WTC11 (cell line): ENCODE results near the gene VWA7. TPM values are rescaled to one million over a fixed set of nuclear protein-coding genes. Genes with fewer than 3 reads are reported as not detected.

Experiments used
- ATAC-seq: fragments of 200-7000 bp; cut with Tn5 transposase; 2 replicates; pipeline ENCODE4 v1.10.0; 2021; ENCODE audit warnings: mild to moderate bottlenecking, moderate library complexity
- CTCF ChIA-PET: fragments of 300-600 bp; sonication (Branson Sonifier 250); formaldehyde crosslinking; loops from one replicate; lab custom pipeline; 2021; ENCODE audit warnings: antibody characterized with exemption; lab: Charles Lee
- POLR2A ChIA-PET: fragments of 350-600 bp; sonication (Branson Sonifier 250); formaldehyde crosslinking; loops from one replicate; lab custom pipeline; 2021; ENCODE audit warnings: antibody characterized with exemption; lab: Charles Lee
- DNase-seq: peaks from one replicate; pipeline ENCODE4 v3.0.0; 2021; ENCODE audit warnings: low spot score
- H3K27ac Mint-ChIP-seq: 2 replicates; pipeline ENCODE4 v1.8.0; 2021; ENCODE audit warnings: mixed read lengths
- H3K27me3 Mint-ChIP-seq: 2 replicates; pipeline ENCODE4 v1.8.0; 2021; ENCODE audit warnings: low read depth, mild to moderate bottlenecking, moderate library complexity, mixed read lengths
- H3K36me3 Mint-ChIP-seq: 2 replicates; pipeline ENCODE4 v1.8.0; 2021; ENCODE audit warnings: mixed read lengths
- H3K4me1 Mint-ChIP-seq: 2 replicates; pipeline ENCODE4 v1.8.0; 2022; ENCODE audit warnings: mixed read lengths
- H3K4me3 Mint-ChIP-seq: 2 replicates; pipeline ENCODE4 v1.8.0; 2021; ENCODE audit warnings: mild to moderate bottlenecking, moderate library complexity, mixed read lengths
- H3K9me3 Mint-ChIP-seq: 2 replicates; pipeline ENCODE4 v1.8.0; 2021; ENCODE audit warnings: mixed read lengths
- ATF1 ChIP-seq: sonication (generic); formaldehyde crosslinking; IDR thresholded peaks from 2 replicates; pipeline ENCODE4 v1.8.1; 2023; ENCODE audit warnings: mild to moderate bottlenecking, moderate library complexity, missing genetic modification reagents
- CBFB ChIP-seq: sonication (generic); formaldehyde crosslinking; IDR thresholded peaks from 2 replicates; pipeline ENCODE4 v1.8.1; 2022; ENCODE audit warnings: mild to moderate bottlenecking, low read depth, missing genetic modification reagents
- CREB1 ChIP-seq: sonication (generic); formaldehyde crosslinking; IDR thresholded peaks from 2 replicates; pipeline ENCODE4 v1.8.0; 2023; ENCODE audit warnings: mild to moderate bottlenecking, missing genetic modification reagents
- ELF4 ChIP-seq: sonication (generic); formaldehyde crosslinking; IDR thresholded peaks from 2 replicates; pipeline ENCODE4 v1.8.1; 2022; ENCODE audit warnings: low read depth, mild to moderate bottlenecking, moderate library complexity, missing genetic modification reagents
- EMX1 ChIP-seq: fragments of 250-450 bp; sonication (Bioruptor Pico); IDR thresholded peaks from 2 replicates; pipeline ENCODE4 v1.8.0; 2021; ENCODE audit warnings: mild to moderate bottlenecking
- FOXP4 ChIP-seq: sonication (generic); formaldehyde crosslinking; IDR thresholded peaks from 2 replicates; pipeline ENCODE4 v1.8.0; 2022; ENCODE audit warnings: mild to moderate bottlenecking, missing genetic modification reagents
- GRHL2 ChIP-seq: fragments of 250-450 bp; sonication (Bioruptor Pico); IDR thresholded peaks from 2 replicates; pipeline ENCODE4 v1.8.0; 2022; ENCODE audit warnings: mild to moderate bottlenecking, moderate library complexity; ENCODE audit not compliant: insufficient replicate concordance, severe bottlenecking
- MLX ChIP-seq: sonication (generic); formaldehyde crosslinking; IDR thresholded peaks from 2 replicates; pipeline ENCODE4 v1.8.1; 2023; ENCODE audit warnings: mild to moderate bottlenecking, missing genetic modification reagents, moderate library complexity
- SMAD3 ChIP-seq: sonication (generic); formaldehyde crosslinking; IDR thresholded peaks from 2 replicates; pipeline ENCODE4 v1.8.0; 2022; ENCODE audit warnings: missing genetic modification reagents, mild to moderate bottlenecking, borderline replicate concordance
- TCF7 ChIP-seq: sonication (generic); formaldehyde crosslinking; IDR thresholded peaks from 2 replicates; pipeline ENCODE4 v1.8.0; 2022; ENCODE audit warnings: mild to moderate bottlenecking, low read depth, missing genetic modification reagents, moderate library complexity
- ZMAT4 ChIP-seq: fragments of 250-450 bp; sonication (Bioruptor Pico); IDR thresholded peaks from 2 replicates; pipeline ENCODE4 v1.9.0; 2021; ENCODE audit warnings: mild to moderate bottlenecking
- ZNF232 ChIP-seq: sonication (generic); formaldehyde crosslinking; IDR thresholded peaks from 2 replicates; pipeline ENCODE4 v1.8.0; 2022; ENCODE audit warnings: mild to moderate bottlenecking, missing genetic modification reagents
- ZNF423 ChIP-seq: fragments of 250-450 bp; sonication (Bioruptor Pico); IDR thresholded peaks from 2 replicates; pipeline ENCODE4 v2.1.2; 2022; ENCODE audit warnings: mild to moderate bottlenecking, moderate library complexity
- ZNF532 ChIP-seq: fragments of 250-450 bp; sonication (Bioruptor Pico); IDR thresholded peaks from 2 replicates; pipeline ENCODE4 v1.9.0; 2021; ENCODE audit warnings: mild to moderate bottlenecking, borderline replicate concordance
- total RNA-seq: library from RNA; stranded (reverse); gene quantifications from 3 replicates; pipeline ENCODE4 v1.2.3, GENCODE V29; 2021
- TF ChIP-seq, protein P1 (sequence below): sonication (generic); formaldehyde crosslinking; IDR thresholded peaks from 2 replicates; pipeline ENCODE4 v1.8.1; 2023; ENCODE audit warnings: mild to moderate bottlenecking, moderate library complexity, missing genetic modification reagents
- TF ChIP-seq, protein P2 (sequence below): sonication (generic); formaldehyde crosslinking; IDR thresholded peaks from 2 replicates; pipeline ENCODE4 v1.8.1; 2022; ENCODE audit warnings: mild to moderate bottlenecking, missing genetic modification reagents, moderate library complexity, borderline replicate concordance
- TF ChIP-seq, protein P3 (sequence below): fragments of 250-450 bp; sonication (Bioruptor Pico); conservative IDR thresholded peaks from 2 replicates; pipeline ENCODE4 v1.9.0; 2021; ENCODE audit warnings: mild to moderate bottlenecking

Gene VWA7
- total RNA-seq, 1 experiment from 2014 or later, result 1.8 TPM

DNA sequence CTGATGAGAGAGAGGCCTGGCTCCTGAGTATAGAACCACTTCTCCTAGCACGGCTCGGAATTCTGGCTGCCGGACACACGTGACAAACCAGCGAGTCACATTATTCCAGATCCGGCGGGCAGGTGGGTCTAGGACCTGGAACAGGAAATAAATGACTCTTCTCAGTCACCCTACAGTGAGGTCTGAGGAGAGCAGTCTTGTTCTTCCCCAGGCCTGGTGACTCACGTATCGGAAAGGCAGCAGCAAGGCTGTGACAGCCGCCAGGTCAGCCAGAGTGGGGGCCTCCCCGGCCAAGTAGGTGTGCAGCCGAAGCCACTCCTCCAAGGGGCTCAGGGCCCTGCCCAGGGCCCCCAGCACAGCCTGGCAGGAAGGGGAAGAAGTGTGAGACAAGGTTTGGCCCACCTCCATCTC is 15.6 kb upstream of the VWA7 start:
- H3K4me1 Mint-ChIP-seq, result peaks cover 9% of the 10 kb centered on the region
- no peaks in the 10 kb centered on the region for H3K27me3 Mint-ChIP-seq
- H3K9me3 Mint-ChIP-seq, result no peaks in the 10 kb centered on the region
- DNase-seq, result no peak
- CTCF ChIA-PET, result interaction anchor here (2.0 kb wide), 2 partner anchors 23 to 52 kb away, joined by 14 to 23 read pairs; partner anchors contain the start of gene MSH5
- TF ChIP-seq CREB1 (no peak), ATF1 (CRISPR knock-in tag) (no peak), ELF4 (CRISPR knock-in tag) (no peak), EMX1 (CRISPR knock-in tag) (no peak), MLX (CRISPR knock-in tag) (no peak), ZNF423 (CRISPR knock-in tag) (no peak), ZNF232 (CRISPR knock-in tag) (no peak), CBFB (CRISPR knock-in tag) (no peak), TCF7 (CRISPR knock-in tag) (no peak), ZMAT4 (CRISPR knock-in tag) (no peak)
- TF ChIP-seq, protein P1, sequence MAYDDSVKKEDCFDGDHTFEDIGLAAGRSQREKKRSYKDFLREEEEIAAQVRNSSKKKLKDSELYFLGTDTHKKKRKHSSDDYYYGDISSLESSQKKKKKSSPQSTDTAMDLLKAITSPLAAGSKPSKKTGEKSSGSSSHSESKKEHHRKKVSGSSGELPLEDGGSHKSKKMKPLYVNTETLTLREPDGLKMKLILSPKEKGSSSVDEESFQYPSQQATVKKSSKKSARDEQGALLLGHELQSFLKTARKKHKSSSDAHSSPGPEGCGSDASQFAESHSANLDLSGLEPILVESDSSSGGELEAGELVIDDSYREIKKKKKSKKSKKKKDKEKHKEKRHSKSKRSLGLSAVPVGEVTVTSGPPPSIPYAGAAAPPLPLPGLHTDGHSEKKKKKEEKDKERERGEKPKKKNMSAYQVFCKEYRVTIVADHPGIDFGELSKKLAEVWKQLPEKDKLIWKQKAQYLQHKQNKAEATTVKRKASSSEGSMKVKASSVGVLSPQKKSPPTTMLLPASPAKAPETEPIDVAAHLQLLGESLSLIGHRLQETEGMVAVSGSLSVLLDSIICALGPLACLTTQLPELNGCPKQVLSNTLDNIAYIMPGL, result no peak
- ATAC-seq, result no peak
- peaks cover 31% of the 10 kb centered on the region for H3K36me3 Mint-ChIP-seq
- POLR2A ChIA-PET, result no interaction called here
- H3K27ac Mint-ChIP-seq, result no peak overlapping the region
- no peak overlapping the region for H3K4me3 Mint-ChIP-seq

- ATAC-seq (no peak), DNase-seq (no peak)
- Mint-ChIP-seq H3K9me3 (no peaks in the 10 kb centered on the region), H3K4me3 (no peak overlapping the region), H3K36me3 (peaks cover 29% of the 10 kb centered on the region), H3K4me1 (peaks cover 9% of the 10 kb centered on the region), H3K27ac (no peak overlapping the region; the same call in 1 of the 2 replicates), H3K27me3 (no peaks in the 10 kb centered on the region)
- ChIA-PET POLR2A (interaction anchor here (1.1 to 1.2 kb wide), 2 partner anchors 17 to 36 kb away, joined by 3 read pairs; partner anchors contain the start of gene HSPA1B), CTCF (interaction anchor here (0.5 to 2.0 kb wide), 32 partner anchors 15 to 256 kb away, joined by 3 to 23 read pairs (median 6); partner anchors contain the start of genes ATP6V1G2, C6orf47, CFB and GPANK1)
- TF ChIP-seq, protein P2, sequence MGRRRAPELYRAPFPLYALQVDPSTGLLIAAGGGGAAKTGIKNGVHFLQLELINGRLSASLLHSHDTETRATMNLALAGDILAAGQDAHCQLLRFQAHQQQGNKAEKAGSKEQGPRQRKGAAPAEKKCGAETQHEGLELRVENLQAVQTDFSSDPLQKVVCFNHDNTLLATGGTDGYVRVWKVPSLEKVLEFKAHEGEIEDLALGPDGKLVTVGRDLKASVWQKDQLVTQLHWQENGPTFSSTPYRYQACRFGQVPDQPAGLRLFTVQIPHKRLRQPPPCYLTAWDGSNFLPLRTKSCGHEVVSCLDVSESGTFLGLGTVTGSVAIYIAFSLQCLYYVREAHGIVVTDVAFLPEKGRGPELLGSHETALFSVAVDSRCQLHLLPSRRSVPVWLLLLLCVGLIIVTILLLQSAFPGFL (CRISPR knock-in tag), result no peak
- TF ChIP-seq, protein P3, sequence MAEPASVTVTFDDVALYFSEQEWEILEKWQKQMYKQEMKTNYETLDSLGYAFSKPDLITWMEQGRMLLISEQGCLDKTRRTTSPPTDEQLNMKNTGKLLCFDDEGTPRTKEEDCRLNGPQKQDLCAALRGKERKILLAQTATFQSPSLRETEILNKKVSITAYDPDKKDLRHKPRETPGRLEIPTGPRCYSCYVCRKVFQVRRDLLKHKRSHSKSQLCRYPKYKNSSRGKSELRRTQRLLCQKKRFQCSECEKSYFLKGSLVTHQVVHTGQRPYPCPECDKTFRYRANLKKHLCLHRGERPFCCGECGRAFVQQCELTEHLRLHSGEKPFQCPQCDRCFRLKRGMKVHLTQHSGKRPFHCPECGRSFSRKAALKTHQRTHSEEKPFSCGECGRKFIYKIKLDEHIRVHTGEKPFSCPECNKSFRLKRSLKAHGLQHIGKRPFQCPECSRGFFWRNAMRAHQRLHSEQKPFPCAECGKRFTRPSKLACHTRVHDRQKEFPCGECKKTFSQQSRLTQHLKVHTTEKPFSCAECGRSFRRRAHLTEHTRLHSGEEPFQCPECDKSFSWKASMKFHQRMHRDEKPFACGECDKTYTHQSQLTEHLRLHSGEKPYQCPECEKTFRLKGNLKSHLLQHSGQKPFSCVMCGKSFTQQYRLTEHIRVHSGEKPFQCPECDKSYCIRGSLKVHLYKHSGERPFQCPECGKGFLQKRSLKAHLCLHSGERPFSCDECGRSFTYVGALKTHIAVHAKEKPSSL (CRISPR knock-in tag), result no peak
- no peak for TF ChIP-seq ZNF532 (CRISPR knock-in tag)
- TF ChIP-seq CREB1, result no peak
- no peak for TF ChIP-seq GRHL2 (CRISPR knock-in tag)
- no peak for TF ChIP-seq SMAD3 (CRISPR knock-in tag)
- no peak for TF ChIP-seq FOXP4 (CRISPR knock-in tag)
Measured at GRCh38 chr6:31792090-31792374, 14.9 kb upstream of the VWA7 start.
